NB4 (cell line): ENCODE results near the gene GTF2F1.

Source experiments
- CTCF ChIP-seq: IDR thresholded peaks from one replicate; pipeline ENCODE4 v1.5.1; 2012; ENCODE audit warnings: low read depth, low read length
- MAX ChIP-seq: IDR thresholded peaks from 2 replicates; pipeline ENCODE4 v1.6.1; 2011; ENCODE audit warnings: low read depth, low read length

DNA sequence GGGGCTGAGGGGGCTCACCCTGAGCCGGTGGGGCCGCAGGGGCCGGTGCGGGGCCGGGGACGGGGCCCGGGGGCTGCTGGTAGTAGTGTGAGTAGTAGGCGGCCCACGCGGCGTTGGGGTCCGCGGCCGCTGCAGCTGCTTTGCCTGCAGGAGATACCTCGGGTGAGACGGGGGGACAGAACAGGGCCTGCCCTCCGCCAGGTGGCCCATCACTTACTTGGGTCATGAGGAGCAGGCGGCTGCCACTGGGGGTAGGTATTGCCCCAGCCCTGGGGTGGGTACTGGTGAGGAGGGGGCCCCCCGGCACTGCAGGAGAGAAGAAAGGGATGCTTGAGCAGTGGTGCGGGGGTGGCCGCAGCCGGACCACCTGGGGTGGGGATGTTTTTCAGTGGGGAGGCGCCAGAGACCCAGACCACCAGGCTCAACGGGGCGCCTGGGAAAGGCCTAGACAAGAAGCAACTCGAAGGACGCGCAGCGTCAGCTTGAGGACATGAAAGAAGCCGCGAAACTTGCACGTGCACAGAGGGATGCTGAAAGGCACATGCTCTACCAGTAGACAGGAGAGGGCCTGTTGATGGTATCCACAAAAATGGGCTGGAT lies 22.7 kb upstream of the GTF2F1 start:
- no peak for TF ChIP-seq MAX
- TF ChIP-seq CTCF: no peak
